HCT116 (cell line): Measurements from ENCODE around the gene ARFIP2. TPM values are rescaled to one million over a fixed set of nuclear protein-coding genes. Genes with fewer than 3 reads are reported as not detected.

ENCODE experiments used
- ATAC-seq: fragments of 200-7000 bp; cut with Tn5 transposase; 2 replicates; pipeline ENCODE4 v1.9.1; 2020; ENCODE audit warnings: mild to moderate bottlenecking, moderate library complexity
- BruUV-seq: library from RNA; stranded (reverse); fragments of 400-500 nt; replicated peaks from 2 replicates; lab custom pipeline; 2021; lab: Mats Ljungman, UMichigan
- CTCF ChIA-PET: fragments of 300-600 bp; sonication (Branson Sonifier 250); formaldehyde crosslinking; loops from one replicate; lab custom pipeline; 2021; ENCODE audit warnings: antibody characterized with exemption; lab: Charles Lee
- POLR2A ChIA-PET: fragments of 300-600, 350-600 bp; sonication (Branson Sonifier 250); formaldehyde crosslinking; loops from one replicate; lab custom pipeline; 2021; ENCODE audit warnings: antibody characterized with exemption; lab: Charles Lee
- RAD21 ChIA-PET, 2 experiments: fragments of 300-600 bp; sonication (Branson Sonifier 250); formaldehyde crosslinking; loops; one replicate each; lab custom pipeline; 2023; ENCODE audit warnings: low total read pairs in 2 of 2; ENCODE audit not compliant: uncharacterized antibody in 2 of 2, unreplicated experiment in 2 of 2, low non-redundant PET in 1 of 2; lab: Charles Lee
- DNase-seq: peaks from one replicate; pipeline ENCODE4 v3.0.0-alpha.2; 2010; ENCODE audit warnings: low read depth, low spot score
- H2AFZ ChIP-seq: fragments of 200-600 bp; shearing (Covaris generic), sonication (generic); 2 replicates; pipeline ENCODE4 v1.6.1; 2017; ENCODE audit warnings: low read depth, mixed run types, mixed read lengths, antibody characterized with exemption, low read length; ENCODE audit not compliant: poor library complexity, severe bottlenecking
- H3K27ac ChIP-seq: 2 replicates; pipeline ENCODE4 v1.5.1; 2012; ENCODE audit warnings: low read depth, low read length
- H3K27me3 ChIP-seq: fragments of 200-600 bp; sonication (generic); 2 replicates; pipeline ENCODE4 v1.6.1; 2016; ENCODE audit warnings: mixed run types, low read length, mixed read lengths; ENCODE audit not compliant: insufficient read depth
- H3K36me3 ChIP-seq, 2 experiments: fragments of 200-500 bp in 1 of 2; fragments of 200-600 bp in 1 of 2; sonication (Bioruptor generic) in 1 of 2; sonication (generic) in 1 of 2; 2 replicates each; pipeline versions ENCODE4 v1.5.1 to v1.6.1; 2014 to 2016; ENCODE audit warnings: low read length in 2 of 2, inconsistent platforms in 1 of 2, mixed read lengths in 1 of 2, mixed run types in 1 of 2; ENCODE audit not compliant: insufficient read depth in 2 of 2, control insufficient read depth in 1 of 2
- H3K4me1 ChIP-seq, 2 experiments: fragments of 200-600 bp in 1 of 2; sonication (generic) in 1 of 2; 2 replicates each; pipeline versions ENCODE4 v1.5.1 to v1.6.1; 2012 to 2017; ENCODE audit warnings: low read length in 2 of 2, inconsistent platforms in 1 of 2, mild to moderate bottlenecking in 1 of 2, mixed read lengths in 1 of 2, mixed run types in 1 of 2, moderate library complexity in 1 of 2; ENCODE audit not compliant: insufficient read depth in 2 of 2, control insufficient read depth in 1 of 2
- H3K4me2 ChIP-seq: fragments of 200-600 bp; sonication (generic); 2 replicates; pipeline ENCODE4 v1.6.1; 2017; ENCODE audit warnings: mixed run types, low read length, mixed read lengths
- H3K4me3 ChIP-seq, 2 experiments: fragments of 200-600 bp in 1 of 2; sonication (generic) in 1 of 2; replicated peaks in 1 of 2; 2 replicates each; pipeline ENCODE4 v1.5.1; 2011 to 2016; ENCODE audit warnings: low read length in 2 of 2, control low read depth in 1 of 2, low read depth in 1 of 2, mild to moderate bottlenecking in 1 of 2, mixed read lengths in 1 of 2, mixed run types in 1 of 2
- H3K79me2 ChIP-seq: fragments of 200-600 bp; sonication (generic); 2 replicates; pipeline ENCODE4 v1.6.1; 2017; ENCODE audit warnings: mild to moderate bottlenecking, mixed run types, low read length, moderate library complexity, mixed read lengths; ENCODE audit not compliant: insufficient read depth
- H3K9ac ChIP-seq: fragments of 200-600 bp; sonication (generic); 2 replicates; pipeline ENCODE4 v1.6.1; 2016; ENCODE audit warnings: low read length, mixed read lengths
- H3K9me2 ChIP-seq: fragments of 200-600 bp; sonication (generic), shearing (Covaris generic); 2 replicates; pipeline ENCODE4 v1.6.1; 2017; ENCODE audit warnings: mixed run types, mild to moderate bottlenecking, moderate library complexity; ENCODE audit not compliant: insufficient read depth
- H3K9me3 ChIP-seq, 2 experiments: fragments of 200-500 bp in 1 of 2; fragments of 200-600 bp in 1 of 2; sonication (Bioruptor generic) in 1 of 2; sonication (generic) in 1 of 2; 2 replicates each; pipeline ENCODE4 v1.6.1; 2014 to 2017; ENCODE audit warnings: low read length in 2 of 2, mixed read lengths in 2 of 2, inconsistent platforms in 1 of 2, low read depth in 1 of 2, mild to moderate bottlenecking in 1 of 2, mixed run types in 1 of 2, moderate library complexity in 1 of 2; ENCODE audit not compliant: control insufficient read depth in 1 of 2, insufficient read depth in 1 of 2
- H4K20me1 ChIP-seq: fragments of 200-600 bp; sonication (generic), shearing (Covaris generic); 2 replicates; pipeline ENCODE4 v1.6.1; 2017; ENCODE audit warnings: mixed run types, mild to moderate bottlenecking, moderate library complexity; ENCODE audit not compliant: insufficient read depth
- ATF3 ChIP-seq: IDR thresholded peaks from 2 replicates; pipeline ENCODE4 v1.6.1; 2012
- CBX3 ChIP-seq: IDR thresholded peaks from 2 replicates; pipeline ENCODE4 v1.6.1; 2012; ENCODE audit warnings: low read depth
- EGR1 ChIP-seq: IDR thresholded peaks from 2 replicates; pipeline ENCODE4 v1.6.1; 2012; ENCODE audit warnings: low read depth
- ELF1 ChIP-seq: IDR thresholded peaks from 2 replicates; pipeline ENCODE4 v1.6.1; 2012; ENCODE audit warnings: low read depth, borderline replicate concordance
- EZH2 ChIP-seq: fragments of 200-600 bp; sonication (generic); IDR thresholded peaks from 2 replicates; pipeline ENCODE4 v1.6.1; 2017; ENCODE audit warnings: antibody characterized with exemption, mixed run types
- POLR2AphosphoS5 ChIP-seq: IDR thresholded peaks from 2 replicates; pipeline ENCODE4 v1.6.1; 2011; ENCODE audit warnings: mild to moderate bottlenecking, low read depth, low read length, moderate library complexity
- RAD21 ChIP-seq: IDR thresholded peaks from 2 replicates; pipeline ENCODE4 v1.6.1; 2012; ENCODE audit warnings: low read depth, mild to moderate bottlenecking
- REST ChIP-seq: IDR thresholded peaks from 2 replicates; pipeline ENCODE4 v1.6.1; 2012; ENCODE audit warnings: low read depth
- SP1 ChIP-seq: IDR thresholded peaks from 2 replicates; pipeline ENCODE4 v1.6.1; 2012; ENCODE audit warnings: low read depth
- SRF ChIP-seq: IDR thresholded peaks from 2 replicates; pipeline ENCODE4 v1.6.1; 2012; ENCODE audit warnings: low read depth
- TCF7L2 ChIP-seq: IDR thresholded peaks from 2 replicates; pipeline ENCODE4 v1.7.0; 2011; ENCODE audit warnings: borderline replicate concordance, inconsistent platforms; ENCODE audit not compliant: insufficient read depth, insufficient read length; ENCODE audit errors: extremely low read depth
- YY1 ChIP-seq: IDR thresholded peaks from 2 replicates; pipeline ENCODE4 v1.6.1; 2011; ENCODE audit warnings: low read length, low read depth, moderate library complexity, mild to moderate bottlenecking; ENCODE audit not compliant: insufficient replicate concordance; ENCODE audit errors: extremely low read depth
- ZBTB33 ChIP-seq: IDR thresholded peaks from 2 replicates; pipeline ENCODE4 v1.6.1; 2011; ENCODE audit warnings: mild to moderate bottlenecking, low read length, moderate library complexity; ENCODE audit not compliant: insufficient replicate concordance; ENCODE audit errors: extremely low read depth
- ZNF274 ChIP-seq: fragments of 200-500 bp; sonication (Bioruptor generic); IDR thresholded peaks from 2 replicates; pipeline ENCODE4 v1.6.1; 2014; ENCODE audit warnings: mild to moderate bottlenecking, low read depth, low read length, inconsistent platforms
- intact Hi-C: fragments of 100-400 bp; cut with micrococcal nuclease; formaldehyde crosslinking; loops from 2 replicates; pipeline ENCODE4 v1.10.0; 2022
- total RNA-seq: library from RNA; stranded (reverse); gene quantifications from one replicate; pipeline ENCODE4 v1.2.1, GENCODE V29; 2021; ENCODE audit not compliant: unreplicated experiment

Gene ARFIP2
- total RNA-seq, 1 experiment from 2014 or later = 77.9 TPM

GRCh38 chr11:6488821-6489220, 7.7 kb upstream of the ARFIP2 start:
- Histone ChIP-seq H3K27me3 (no peaks in the 10 kb centered on the region), H4K20me1 (no peaks in the 10 kb centered on the region), H3K27ac (no peak overlapping the region), H3K9me2 (no peaks in the 10 kb centered on the region), H3K9ac (no peak overlapping the region), H3K36me3 (peaks cover 12 to 28% of the 10 kb centered on the region in 2 experiments), H3K79me2 (no peaks in the 10 kb centered on the region), H3K4me1 (no peaks in the 10 kb centered on the region), H3K9me3 (no peaks in the 10 kb centered on the region), H3K4me3 (no peak overlapping the region), H3K4me2 (no peak overlapping the region), H2AFZ (no peak overlapping the region)
- intact Hi-C loops = no loop called here
- ChIA-PET POLR2A (interaction anchor here (2.1 kb wide), 1 partner anchor 8 kb away, joined by 4 read pairs; the partner anchor contains the start of genes ARFIP2 and TIMM10B), RAD21 (no interaction called here), CTCF (no interaction called here)
- no TSS peak for BruUV-seq
- TF ChIP-seq ZBTB33 = no peak
- TF ChIP-seq EZH2 = no peak
- TF ChIP-seq ATF3 = no peak
- TF ChIP-seq SP1 = no peak
- no peak for TF ChIP-seq ELF1
- TF ChIP-seq POLR2AphosphoS5 = no peak
- no peak for TF ChIP-seq REST
- no peak for TF ChIP-seq SRF
- TF ChIP-seq TCF7L2 = no peak
- no peak for TF ChIP-seq ZNF274
- no peak for TF ChIP-seq RAD21
- no peak for TF ChIP-seq YY1
- no peak for TF ChIP-seq CBX3
- no peak for TF ChIP-seq EGR1
- ATAC-seq = no peak
- no peak for DNase-seq
